Hindlimb muscle (tissue), 1 donor: ENCODE data around the gene NTMT1. TPM values are rescaled to one million over a fixed set of nuclear protein-coding genes. Genes with fewer than 3 reads are reported as not detected.

Experiments used
- DNase-seq: peaks from one replicate; pipeline ENCODE4 v3.0.0-alpha.2; 2013
- polyA plus RNA-seq: library from polyadenylated mRNA; unstranded; fragments of 120-200 nt; gene quantifications from one replicate; pipeline ENCODE4 v1.2.1, GENCODE V29; 2013; ENCODE audit not compliant: insufficient read length

The NTMT1 gene
- polyA plus RNA-seq, 1 donor = 40.1 TPM

DNA sequence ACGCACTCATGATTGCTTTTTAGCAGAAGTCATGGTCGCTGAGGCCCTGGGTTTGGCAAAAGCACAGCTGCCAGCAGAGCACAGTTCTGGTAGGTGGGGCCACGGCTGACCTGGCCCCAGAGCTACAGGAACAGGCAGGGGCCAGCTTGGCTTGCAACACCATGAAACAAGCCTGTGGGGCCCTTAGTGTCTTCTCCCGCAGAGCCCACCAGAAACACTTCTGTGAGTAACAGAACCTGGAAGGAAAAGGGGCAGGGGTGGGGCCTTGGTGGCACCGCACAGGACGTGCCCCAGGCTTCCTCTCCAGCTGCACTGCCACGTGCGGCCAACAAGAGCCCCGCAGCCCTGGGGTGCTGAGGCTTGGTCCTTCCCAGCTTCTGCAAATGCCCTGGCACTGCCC lies 11.1 kb downstream of the NTMT1 start:
- DNase-seq = no peak

DNA sequence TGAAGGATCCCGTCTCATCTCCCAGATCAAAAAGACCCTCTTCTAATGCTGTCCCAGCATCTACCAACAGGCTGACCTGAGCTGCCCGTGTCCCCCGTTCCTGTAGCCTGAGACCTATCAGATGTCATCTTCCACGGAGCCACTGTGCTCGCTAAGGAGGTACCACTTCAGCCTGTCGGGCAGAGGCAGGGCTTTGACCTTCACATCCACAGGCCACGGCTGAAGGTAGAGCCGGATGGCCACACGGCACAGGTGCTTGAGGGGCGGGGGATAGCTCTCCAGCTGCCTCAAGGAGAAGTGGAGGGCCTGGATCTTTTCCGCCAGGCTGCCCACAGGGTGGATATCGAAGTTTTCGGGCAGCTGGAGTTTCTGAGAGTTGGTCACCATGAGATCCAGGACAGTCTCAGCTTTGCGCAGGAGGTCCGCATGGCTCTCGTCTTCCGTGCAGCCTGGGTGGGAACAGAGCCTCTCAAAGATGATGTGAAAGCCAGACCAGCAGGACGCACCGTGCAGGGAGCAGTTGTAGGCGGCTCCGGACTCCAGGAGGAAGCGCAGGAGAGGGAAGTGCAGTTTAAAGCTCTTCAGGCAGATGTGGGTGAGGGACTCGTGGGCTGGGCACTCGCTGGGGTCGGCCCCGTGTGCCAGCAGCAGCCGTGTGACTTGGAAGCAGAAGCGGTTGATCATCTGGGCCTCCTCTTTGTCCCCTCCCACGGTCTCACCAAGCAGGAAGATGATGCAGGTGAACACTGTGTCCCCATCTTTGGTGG lies 11.9 kb downstream of the NTMT1 start:
- DNase-seq = no peak

DNA sequence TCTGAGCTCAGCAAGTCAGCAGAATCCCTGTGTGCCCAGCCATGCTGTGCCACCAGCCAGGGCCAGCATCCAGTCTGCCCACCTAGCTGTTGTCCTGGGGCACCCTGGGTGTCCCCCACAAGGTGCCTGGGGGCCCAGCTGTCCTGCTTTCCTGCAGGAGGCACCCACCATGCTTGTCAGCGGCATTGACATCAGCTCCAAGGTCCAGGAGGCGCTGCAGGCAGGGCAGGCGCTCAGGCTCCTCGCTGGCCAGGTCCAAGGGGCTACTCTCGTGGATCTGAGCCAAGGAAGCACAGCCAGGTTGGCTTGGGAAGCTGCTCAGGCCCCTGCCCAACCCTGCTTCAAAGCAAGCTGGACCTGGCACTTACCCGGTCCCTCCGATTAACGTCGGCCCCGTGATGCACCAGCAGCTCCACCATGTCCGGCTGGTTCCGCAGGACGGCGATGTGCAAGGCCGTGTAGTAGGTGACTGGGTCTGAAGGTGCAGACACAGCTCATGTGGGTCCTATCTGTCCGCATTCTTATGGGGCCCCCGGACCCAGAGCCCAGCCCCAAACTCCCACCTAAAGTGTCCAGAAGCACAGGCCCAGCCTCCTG lies 13.2 kb downstream of the NTMT1 start:
- DNase-seq = no peak

DNA sequence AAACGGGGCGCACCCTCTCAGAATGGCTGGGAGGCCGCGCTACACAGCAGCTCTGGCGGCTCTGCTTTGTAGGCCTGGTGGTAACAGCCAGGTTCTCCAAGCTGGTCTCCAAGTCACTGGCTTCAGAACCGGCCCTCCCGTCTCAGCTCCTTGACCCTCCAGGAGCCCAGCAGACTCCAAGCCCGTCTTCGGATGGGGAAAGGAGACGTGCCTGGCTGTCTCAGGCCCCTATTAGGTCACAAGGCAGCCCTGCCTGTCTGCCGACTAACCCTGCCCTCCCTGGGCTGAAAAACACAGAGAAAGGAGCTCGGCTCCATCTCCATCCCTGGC lies 13.8 kb downstream of the NTMT1 start:
- DNase-seq = no peak

DNA sequence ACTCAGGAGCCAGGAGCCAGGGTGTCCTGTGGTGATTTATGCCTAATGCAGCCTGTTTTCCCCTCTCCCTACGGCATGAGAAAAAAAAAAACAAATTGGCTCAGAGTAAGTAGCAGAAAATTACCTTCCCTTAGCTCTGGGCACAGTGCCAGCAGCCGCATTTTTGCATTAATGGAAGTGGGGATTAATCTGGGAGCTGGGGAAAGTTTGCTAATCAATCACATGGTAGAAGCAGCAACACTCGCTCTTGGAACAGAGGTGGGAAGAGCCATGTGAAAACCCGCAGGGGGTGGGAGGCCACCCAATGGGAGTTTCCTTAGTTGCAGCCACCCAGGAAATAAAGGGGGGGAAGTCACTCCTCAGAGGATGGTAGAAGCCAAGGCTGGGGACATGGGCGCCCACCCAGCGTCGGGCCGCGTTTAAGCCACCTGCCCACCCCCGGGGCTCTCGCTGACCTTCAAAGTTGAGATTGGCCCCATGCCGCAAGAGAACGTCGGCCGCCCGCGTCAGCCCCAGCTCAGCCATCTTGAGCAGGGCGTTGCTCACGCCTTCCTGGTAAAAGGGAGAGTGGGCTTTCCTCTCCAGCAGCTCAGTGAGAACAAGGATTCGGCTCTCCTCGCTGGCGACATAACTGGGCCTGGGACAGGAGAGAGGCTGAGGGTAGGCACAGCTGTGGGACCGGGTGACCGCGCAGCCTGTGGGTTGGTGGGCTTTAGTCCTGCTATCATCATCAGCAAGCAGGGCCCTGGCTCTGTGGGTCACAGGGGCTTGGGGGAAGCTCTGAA lies 14.3 kb downstream of the NTMT1 start:
- no peak for DNase-seq

DNA sequence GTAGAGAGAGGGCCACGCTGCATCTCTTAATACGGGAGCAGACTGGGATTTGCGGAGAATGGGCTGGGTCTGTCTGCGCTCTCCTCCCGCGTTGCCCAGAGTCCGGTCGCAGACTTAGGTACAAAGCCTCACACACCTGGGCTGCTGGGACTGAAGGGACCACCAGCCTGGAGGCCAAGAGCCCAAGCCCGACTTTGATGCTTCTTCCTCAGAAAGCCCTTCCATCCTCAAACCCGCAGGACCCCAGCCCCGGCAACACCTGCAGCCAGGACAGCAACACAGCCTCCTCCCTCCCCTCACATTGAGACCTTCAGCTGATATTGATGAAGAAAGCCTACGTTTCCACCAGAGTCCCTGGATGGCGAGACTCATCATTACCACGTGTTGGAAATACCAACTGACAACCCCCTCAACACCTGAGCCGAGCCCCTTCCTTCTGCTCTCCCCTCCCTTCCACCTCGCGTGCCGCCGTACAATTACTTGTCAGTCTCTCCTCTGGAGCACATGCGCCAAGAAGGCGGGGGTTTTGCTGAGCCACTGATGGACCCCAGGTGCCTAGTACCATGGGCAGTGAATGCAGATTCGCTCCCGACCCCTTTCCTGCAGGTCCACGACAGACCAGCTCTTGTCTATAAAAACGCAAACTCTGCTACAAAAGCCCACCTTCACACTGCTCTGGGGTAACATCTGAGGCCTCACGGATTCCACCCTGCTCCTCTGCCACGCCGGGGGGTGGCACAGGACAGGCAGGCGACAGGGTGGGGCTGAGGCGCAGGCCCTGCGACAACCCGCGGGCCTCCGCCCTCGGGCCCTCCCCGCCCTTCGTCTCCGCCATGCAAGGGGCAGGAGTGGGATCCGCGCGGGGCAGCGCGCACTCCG lies 15.1 kb downstream of the NTMT1 start:
- DNase-seq = no peak

DNA sequence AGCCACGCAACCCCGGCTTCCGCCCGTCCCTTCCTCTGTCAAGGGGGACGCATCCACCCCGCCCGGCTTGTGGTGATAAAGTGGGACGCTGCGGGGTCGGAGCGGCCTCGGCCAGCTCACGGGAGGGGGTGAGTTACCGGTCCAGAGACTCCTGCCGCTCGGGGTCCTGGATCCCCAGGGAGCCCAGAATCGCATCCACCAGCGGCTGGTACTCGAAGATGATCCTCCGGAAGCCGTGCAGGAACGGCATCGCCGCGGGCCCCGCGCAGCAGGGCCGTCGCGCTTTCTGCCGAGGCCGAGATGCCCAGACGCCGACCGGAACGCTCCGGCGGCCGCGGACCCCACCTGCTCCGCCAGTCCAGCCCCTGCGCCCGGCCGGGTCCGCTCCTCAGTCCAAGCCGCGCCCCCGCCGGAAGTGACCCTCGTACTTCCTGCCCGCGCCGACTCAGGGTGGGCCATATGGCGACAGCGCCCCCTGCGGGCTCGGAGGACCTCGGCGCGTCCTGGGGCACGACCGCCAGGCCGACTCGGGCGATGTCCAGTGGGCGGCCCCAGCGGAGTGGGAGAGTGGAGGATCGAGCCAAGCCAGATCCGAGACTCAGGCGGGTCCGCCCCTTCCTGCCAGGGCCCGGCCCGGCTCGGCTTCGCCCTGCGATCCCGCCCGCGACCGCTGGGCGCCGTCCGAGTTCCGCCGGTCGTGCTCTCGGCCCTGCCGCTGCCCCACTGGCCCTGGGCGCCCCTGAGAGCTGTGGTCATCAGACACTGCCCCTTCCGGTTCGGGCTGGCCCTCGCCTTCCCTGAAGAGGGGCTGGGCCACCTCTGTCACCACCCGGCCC lies 16.0 kb downstream of the NTMT1 start, which contains the start of gene ASB6:
Gene ASB6 (minus strand): TSS at position 402 of the 836 bp plus-strand sequence. CDS start 152 bp downstream, at position 250.
- DNase-seq = peak; percentile 99

DNA sequence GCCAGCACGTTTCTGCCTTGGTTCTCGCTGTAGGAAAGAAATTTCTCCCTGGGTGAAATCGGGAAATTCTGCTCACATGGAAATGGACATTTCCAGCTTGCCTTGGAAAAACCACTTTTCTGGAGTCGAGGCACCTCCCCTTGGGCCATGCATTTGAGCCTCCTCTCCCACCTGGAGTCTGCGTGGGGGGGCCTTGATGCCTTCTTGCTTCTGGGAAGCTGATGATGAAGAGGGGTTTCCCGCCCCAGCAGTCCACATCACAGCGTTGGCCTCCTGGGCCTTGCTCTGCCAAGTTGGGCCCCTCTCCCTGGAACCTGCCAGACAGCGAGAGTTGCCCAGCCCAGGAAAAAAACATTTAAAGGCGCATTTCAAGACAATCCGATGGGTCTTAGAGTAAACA lies 17.7 kb downstream of the NTMT1 start:
- no peak for DNase-seq

DNA sequence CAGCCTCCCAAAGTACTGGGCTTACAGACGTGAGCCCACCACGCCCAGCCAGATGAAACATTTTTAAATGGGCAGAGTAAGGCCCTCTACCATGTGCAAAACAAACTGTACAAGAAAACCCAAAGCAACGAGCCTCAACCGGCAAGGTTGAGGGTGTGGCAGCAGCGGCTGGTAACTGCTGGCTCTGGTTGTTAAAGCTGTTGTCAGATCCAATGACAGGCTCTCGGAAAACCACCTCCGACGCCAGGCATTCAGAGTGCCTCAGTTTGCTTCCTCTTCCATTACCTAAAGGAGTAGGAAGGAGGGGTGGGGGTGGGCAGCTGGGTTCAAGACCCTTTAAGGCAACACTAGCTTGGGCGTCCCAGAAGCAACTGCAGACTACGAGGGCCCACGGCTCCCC lies 18.4 kb downstream of the NTMT1 start:
- DNase-seq = no peak

DNA sequence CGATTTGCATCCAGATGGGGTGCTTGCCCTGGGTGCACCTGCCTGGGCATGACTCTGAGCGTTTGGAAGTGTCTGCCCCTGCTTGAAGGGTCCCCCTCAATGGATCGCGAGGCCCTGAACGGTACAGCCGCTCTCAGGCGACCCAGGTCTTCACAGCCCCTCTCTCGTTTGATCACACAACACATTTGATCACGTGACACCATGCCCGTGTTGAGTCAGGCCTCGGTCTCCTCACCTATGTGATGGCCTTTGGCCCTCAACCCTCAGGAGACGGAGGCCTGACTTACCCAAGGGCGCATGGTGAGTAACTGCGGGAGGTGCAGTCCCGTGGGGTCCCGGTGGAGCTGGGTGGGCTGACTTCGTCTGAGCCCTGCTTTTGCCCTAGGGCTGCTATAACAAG lies 18.9 kb downstream of the NTMT1 start:
- no peak for DNase-seq

DNA sequence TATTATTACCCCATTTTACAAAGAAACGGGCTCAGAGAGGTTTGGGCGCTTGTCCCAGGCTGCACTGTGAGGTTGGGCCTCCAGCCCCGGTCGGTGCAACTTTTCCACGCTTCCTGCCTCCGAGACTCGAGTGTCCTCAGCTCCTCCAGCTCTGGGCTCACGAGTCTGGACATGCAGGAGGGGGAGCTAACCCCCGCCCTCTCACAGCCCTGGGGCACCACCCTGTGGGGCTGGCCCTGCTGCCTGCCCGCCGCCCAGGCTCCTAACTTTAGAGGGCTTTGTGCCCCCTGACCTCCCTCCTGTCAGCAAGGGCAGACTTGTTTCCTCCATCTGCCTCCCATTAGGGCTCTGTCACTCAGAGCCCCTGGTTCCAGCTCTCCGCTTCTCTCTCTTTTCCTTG lies 20.3 kb downstream of the NTMT1 start:
- DNase-seq = no peak

DNA sequence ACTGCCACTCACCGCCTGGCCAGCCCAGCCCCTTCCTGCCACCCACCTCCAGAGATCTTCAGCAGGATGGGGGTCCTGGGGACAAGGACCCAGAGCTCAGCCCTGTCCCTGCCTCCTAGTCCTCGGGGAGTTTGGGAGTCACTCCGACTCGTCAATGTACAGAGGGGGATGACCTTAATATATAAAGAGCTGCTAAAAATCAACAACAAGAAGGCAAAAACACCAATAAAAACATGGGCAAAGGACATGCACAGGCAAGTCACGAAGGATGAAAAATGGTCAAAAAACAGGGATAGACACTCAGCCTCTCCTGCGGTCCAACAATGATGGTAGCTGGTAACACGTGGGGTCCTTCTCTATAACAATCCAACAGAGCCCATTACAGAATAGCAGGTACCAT lies 20.7 kb downstream of the NTMT1 start:
- no peak for DNase-seq

DNA sequence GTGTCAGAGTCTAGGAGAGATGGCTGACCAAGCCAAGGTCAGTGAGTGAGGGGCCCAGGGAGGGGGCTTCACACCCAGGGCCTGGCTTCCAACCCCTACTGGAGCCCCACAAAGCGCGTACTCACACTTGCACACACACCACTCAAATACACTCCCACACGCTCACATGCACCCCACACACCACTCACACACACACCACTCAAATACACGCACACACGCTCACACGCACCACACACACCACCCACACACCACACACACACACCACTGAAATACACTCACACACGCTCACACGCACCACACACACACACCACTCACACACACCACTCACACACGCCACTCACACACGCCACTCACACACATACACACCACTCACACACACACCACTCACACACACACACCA lies 21.7 kb downstream of the NTMT1 start:
- DNase-seq = no peak

DNA sequence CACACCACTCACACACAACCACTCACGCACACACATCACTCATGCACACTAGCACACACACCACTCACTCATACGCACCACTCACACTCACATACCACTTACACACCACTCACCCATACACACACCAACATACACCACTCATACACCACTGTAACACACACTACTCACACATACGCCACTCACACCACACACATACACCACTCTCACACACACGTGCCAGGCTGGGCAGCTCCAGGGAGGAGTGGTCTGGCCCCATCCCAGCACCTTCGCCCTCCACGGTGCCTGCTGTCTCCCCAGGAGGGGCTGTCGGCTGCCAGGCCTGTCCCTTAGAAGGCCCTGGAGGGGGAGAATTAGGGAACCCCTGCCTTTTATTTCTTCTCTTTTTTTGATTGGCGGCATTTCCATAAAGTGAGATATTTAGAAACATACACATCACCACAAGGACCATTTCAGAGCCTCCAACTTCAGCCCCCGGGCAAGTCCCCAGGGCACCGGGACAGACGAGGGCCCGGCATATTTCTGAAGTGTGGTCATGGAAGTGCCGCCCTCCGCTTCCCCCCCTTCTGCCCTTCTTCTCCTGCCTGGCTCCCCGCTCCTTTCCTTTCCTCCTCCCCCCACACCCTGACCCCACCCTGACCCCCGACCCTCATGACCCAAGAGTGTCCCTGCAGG lies 22.3 kb downstream of the NTMT1 start:
- no peak for DNase-seq

DNA sequence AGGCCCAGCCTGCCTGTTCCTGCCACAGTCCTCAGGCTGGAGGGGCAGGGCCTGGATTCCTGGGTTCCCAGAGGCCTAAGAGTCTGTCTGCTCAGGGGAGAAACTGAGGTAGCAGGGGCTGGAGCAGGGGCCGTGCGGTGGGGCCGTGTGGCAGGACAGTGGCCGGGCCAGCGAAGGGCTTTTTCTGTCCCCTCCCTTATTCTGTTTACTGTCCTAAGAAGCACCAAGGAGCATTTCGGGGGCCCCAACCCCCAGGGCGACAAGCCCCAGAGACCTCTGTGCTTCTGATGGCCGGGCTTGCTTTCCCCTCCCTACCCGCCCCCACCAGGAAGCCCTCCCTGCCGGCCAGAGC lies 22.8 kb downstream of the NTMT1 start:
- DNase-seq = no peak

DNA sequence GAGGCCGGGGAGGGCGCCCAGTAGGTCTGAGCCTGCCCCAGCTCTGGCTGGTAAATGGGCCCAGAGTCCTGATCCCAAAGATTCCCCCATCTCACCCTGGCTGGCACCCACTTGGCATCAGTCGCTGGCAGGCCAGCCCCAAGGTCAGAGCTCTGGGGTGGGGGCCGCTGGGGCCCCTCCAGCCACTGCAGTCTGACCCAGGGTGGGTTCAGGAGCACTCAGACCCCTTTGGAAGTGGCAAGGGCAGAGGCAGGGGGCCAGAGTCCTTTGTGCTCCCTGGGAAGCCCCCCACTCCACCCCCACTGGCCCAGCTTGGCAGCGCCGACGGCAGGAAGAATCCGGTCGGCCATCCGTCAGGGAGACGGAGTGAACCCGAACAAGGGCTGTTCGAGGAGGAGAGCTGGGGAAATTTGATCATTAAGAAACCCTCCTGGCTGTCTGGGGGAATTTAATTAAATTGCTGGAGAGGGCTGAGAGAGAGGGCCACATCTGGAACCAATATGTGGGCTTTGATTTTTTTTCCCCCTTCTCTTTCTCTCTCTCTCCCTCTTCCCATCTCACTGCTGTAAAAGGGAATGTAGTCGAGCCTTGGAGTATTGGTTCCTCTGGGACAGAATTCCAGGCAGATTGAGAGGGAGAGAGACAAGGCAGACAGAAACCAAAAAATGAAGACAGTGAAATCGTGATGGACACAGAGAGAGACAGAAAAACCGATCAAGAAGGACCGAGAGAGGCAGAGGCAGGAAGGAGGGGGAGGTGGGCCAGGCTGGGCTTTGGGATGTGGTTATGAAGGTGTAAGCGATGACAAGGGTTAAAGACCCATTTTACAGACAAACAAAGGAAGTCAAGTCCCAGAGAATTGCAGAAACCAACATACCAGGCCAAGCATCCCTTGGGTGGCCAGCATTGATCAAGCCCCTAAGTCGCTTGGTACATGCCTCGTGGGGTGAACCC lies 24.0 kb downstream of the NTMT1 start:
- DNase-seq = no peak

DNA sequence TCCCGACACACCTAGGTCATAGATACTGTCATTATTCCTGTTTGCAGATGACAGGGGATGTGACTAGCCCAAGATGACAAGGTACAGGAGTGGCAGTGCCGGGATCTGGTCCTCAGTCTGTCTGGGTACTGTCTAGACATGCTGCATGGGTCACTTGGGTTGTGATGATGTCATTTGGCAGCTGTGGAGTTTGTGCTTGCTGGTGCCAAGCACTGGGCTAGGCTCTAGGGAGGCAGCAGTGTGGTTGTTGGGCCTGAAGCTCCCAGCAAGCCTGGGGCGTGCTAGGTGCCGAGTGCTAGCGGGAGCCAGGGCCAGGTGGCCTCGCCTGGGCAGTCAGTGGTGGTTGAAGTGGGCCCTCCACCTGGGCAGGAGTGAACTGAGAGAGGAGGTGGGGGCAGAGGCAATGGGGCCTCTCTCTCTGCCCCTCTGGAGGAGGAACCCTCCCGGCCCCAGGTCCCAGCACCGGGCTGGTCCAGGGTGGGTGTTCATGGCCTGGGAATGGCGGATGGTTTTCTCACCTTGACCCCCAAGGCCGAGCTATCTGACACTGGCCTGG lies 24.8 kb downstream of the NTMT1 start:
- no peak for DNase-seq

DNA sequence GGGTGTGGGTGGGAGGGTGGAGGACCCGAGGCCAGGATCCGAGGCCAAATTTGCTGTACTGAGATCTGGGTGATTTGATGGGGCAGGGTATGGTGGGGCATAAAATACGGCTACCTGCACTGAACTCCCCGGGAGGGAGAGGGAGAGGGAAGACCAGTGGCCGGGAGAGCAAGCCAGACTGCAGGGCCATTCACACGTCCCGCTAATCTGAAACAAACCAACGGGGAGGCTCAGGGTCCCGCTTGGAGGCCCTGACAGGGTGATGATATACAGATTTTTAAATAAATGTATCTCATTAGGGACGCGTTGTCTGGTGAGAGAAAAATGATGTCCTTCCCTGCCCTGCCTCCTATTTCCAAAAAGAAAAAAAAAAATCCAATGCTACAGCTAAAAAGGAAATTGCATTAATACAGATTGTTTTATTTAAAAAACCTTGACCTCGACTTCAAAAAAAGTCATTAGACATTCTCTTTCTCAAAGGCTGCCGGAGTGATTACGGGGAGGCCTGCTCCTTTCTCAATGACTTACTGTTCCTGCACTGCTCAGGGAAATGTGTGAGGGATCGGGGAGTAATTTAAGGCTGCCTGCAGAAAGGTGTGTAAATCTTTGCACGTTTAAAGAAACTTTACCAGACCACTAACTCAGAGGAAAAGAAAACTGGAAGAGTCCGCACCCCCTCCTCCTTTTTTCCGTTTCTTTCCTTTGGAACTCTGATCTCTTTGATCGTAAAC lies 28.0 kb downstream of the NTMT1 start:
- DNase-seq = no peak

DNA sequence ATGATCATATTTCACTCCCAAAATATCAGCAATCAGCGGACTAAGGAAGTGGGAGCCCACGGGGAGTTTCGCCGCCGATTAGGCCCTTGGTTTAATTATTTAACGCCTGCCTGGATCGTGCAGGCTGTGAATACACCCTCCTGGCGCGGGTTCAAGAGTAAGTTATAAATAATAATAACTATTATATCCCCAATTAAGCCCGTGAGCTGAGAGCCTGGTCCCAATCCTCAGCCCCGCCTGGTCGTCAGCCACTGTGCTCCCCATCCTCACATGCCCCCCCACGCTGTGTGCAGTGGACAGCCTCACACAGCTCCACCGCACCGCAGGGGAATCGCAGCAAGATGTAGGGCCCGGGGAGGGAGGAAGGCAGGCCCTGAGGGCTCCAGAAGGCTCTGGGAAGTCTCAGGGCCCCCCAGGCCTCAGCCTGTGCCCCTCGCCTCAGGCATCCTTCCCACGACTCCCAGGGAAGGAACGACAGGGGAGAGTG lies 28.6 kb downstream of the NTMT1 start:
- no peak for DNase-seq
